ENCODE measurements around the gene SHC3. TPM values are rescaled to one million over a fixed set of nuclear protein-coding genes. Genes with fewer than 3 reads are reported as not detected.

Gene SHC3
- total RNA-seq, 1 donor, result 26.5 TPM

DNA sequence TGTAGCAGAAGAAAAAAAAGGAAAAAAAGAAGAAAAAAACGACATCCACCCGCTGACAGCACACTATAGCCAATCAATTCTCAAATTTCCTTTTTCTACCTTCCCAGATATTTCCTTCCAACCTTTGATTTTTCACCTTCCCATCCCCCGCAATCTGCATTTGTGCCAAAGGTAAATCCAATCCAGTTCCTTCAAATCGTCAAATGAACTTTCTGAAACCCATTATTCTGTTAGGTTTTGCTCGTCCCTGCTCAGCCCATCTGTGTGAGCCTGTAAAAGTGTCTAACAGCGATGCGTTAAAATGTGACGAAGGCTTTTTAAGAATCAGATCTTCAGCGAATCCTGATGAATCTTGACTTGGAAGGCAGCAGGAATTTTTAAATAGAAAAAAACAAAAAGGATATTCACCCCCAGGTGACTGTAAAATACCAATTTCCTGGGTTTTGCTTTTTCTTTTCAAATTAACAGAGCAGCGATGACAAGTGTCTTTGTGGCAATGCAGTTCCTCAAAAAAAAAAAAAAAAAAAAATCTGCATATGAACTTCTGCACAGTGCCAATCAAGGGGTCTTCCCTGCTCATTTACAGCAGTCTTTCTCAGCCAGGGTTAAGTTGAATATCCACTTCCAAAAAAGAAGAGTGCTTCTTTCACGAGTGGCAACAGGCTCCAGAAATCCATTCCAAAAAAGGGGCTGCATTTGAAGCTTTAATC is 367 bp upstream of the SHC3 start:
- H3K4me3 ChIP-seq (ENCODE audit: low read depth, low read length), result peak overlapping the region; percentile 80
- DNase-seq (ENCODE audit: low read depth), result no peak
- TF ChIP-seq, protein P1, sequence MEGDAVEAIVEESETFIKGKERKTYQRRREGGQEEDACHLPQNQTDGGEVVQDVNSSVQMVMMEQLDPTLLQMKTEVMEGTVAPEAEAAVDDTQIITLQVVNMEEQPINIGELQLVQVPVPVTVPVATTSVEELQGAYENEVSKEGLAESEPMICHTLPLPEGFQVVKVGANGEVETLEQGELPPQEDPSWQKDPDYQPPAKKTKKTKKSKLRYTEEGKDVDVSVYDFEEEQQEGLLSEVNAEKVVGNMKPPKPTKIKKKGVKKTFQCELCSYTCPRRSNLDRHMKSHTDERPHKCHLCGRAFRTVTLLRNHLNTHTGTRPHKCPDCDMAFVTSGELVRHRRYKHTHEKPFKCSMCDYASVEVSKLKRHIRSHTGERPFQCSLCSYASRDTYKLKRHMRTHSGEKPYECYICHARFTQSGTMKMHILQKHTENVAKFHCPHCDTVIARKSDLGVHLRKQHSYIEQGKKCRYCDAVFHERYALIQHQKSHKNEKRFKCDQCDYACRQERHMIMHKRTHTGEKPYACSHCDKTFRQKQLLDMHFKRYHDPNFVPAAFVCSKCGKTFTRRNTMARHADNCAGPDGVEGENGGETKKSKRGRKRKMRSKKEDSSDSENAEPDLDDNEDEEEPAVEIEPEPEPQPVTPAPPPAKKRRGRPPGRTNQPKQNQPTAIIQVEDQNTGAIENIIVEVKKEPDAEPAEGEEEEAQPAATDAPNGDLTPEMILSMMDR (IDR thresholded peaks at IDR 0.05; ENCODE audit: insufficient read depth, low read length), result no peak

DNA sequence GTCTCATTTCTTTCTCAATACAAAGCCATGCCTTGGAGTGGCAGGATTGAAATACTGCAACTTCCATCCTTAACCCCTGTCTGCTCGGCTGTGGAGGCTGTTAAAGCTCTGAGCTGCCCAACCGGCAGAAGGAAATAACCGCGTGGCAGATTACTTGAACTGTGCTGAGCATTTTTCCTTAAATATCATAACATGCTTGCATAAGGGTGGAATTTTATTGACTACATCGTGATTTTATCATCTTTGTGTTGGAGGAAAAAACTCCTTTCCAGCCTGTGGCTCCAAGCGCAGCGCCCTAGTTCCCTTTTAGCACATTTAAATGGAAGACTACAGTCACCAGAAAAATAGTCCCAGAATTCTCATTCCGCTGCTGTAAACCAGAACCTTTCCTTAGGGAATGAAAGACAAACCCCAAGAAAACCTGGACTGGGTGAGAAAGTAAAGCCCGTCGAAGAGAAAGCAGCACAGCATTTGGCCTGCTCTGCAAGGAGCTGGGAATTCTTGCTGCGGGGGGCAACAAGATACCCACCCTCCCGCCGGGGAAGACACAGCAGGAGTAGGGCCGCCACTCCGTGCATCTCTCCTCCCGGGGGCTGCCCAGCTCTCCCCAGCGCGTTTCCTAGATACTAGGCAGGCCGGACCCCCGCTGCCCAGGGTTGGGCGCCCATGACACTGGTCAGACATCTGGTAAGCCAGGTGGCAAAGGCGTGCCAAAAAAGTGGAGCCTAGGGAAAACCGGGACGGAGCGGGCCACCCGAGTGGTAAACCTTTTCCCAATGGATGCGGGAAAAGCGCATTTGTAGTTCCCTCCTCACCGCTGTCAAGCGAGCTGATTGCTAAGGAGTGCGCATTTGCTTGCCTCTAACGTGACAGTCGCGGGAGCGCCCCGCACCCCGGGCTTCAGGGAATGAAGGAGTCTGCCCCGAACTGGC is 1.3 kb downstream of the SHC3 start:
- TF ChIP-seq, protein P1 (IDR thresholded peaks at IDR 0.05; ENCODE audit: insufficient read depth, low read length), result peak; percentile 10
- peak; percentile 78 for DNase-seq (ENCODE audit: low read depth)
- H3K4me3 ChIP-seq (ENCODE audit: low read depth, low read length), result peak overlapping the region; percentile 80

DNA sequence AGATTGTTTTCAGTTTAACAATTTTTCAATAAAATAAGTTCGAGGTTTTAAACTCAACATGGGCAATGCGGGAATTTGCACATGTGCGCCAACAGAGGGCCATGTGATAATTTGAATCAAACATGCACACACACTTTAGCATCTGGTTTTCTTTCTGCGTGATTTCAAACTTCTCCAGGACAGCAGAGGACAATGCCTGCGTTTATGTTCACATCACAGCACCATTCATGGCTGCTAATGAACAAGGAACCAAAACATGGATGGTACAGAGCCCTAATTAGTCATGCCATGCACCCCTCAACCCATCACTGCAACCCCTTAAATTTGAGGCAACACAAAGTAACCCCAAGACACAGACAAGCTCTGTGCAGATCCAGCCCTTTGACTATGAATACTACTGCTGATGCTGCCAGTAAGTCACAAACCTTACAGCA is 2.8 kb downstream of the SHC3 start:
- TF ChIP-seq, protein P1 (IDR thresholded peaks at IDR 0.05; ENCODE audit: insufficient read depth, low read length), result peak; percentile 12
- peak; percentile 54 for DNase-seq (ENCODE audit: low read depth)
- H3K4me3 ChIP-seq (ENCODE audit: low read depth, low read length), result peak overlapping the region; percentile 80

DNA sequence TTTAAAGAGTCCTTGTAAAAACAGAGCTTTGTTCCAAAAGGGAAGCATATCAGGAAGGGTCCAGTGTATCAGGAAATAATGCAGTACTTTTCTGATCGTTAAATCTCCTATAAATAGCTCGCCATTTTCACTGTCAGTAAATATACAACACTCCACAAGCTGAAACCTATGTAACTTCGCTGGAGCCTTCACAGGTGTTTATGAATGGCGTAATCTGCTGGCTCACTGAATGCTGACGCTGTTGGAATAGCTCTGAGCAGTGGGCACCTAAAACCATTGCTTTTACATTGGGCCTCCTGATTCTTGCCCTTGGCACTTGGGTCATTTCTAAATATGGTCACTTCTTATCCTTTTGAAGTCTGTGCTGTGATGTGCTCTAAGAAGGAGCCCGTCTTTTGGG is 4.3 kb downstream of the SHC3 start:
- H3K4me3 ChIP-seq (ENCODE audit: low read depth, low read length), result no peak overlapping the region
- no peak for DNase-seq (ENCODE audit: low read depth)
- TF ChIP-seq, protein P1 (IDR thresholded peaks at IDR 0.05; ENCODE audit: insufficient read depth, low read length), result no peak

DNA sequence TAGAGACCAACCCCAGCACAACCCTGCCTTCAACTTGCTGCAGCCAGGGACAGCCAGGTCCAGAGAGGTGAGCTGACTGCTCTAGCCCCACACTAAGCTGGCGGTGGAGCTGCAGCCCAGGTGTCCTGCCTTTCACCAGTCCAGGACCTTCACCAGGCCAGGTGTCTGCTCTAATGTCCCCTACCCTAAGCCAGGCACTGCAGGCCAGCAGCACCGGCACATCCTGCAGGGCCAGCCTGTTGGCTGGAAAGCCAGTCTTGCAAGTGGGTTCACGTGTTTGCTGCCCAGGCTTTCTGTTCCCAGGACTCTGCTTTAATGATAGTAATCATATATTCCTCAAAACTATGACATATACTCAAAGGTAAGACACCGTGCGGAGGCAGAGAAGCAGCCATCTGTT is 5.5 kb downstream of the SHC3 start:
- H3K4me3 ChIP-seq (ENCODE audit: low read depth, low read length), result no peak overlapping the region
- no peak for DNase-seq (ENCODE audit: low read depth)
- TF ChIP-seq, protein P1 (IDR thresholded peaks at IDR 0.05; ENCODE audit: insufficient read depth, low read length), result no peak

DNA sequence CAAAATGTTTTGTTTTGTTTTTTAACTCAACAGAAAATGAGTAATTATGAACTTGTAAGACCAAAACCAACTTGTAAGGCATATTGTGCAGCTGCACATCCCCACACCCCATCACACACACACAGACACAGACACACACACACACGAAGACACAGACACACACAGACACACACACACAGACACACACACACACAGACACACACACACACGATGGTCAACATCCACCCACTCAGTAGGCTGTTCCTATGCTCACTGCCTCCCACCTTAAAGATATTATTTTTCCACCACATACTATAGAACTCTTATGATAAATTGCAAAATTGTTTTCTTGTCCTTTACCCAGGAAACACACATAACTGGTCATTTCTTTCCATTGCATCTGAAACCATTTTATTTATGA is 6.2 kb downstream of the SHC3 start:
- TF ChIP-seq, protein P1 (IDR thresholded peaks at IDR 0.05; ENCODE audit: insufficient read depth, low read length), result no peak
- H3K4me3 ChIP-seq (ENCODE audit: low read depth, low read length), result no peak overlapping the region
- no peak for DNase-seq (ENCODE audit: low read depth)

Data from fibroblast of the aortic adventitia (primary cell).